HG03460 (cell line): Measurements from ENCODE around the gene PALM3.
"Not testable (repeated sequence)": the region's sequence is repeated elsewhere in the genome, so short reads cannot be mapped to it uniquely, and the experiment has no call there.

Experiments
- ATAC-seq: cut with Tn5 transposase; IDR thresholded peaks from one replicate; pipeline ENCODE4 v1.9.1; 2021; ENCODE audit not compliant: unreplicated experiment

Gene PALM3

DNA sequence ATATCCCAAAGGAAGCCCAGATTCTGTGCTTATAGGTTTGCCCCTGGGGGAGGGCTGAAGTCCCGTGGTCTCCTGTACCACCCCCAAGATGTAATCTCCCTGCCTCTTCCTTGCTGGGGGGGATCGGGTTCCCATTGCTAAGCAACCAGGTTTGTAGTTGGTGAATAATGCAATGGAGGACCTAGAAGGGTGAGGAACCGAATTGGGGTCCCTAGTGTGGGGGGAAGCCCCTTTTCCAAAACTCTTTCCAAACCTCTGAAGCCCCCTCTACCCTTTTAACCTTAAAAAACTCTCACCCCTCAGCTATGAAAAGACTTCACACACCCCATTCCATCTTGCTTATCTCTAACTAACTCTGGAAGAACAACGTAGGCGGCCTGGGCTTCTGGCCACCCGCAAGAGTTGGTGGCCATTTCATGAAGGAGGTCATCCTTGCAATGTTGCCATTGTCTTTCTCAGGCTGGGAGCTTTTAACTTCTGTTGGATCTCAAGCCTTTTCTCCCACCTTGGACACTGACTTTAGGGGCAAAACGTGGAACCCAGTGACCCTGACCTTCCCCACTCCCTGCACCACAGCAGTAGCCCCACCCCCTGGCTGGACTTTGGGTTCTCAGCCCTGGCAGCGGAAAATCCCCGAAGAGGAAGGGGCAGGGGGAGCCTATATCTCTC lies 661 bp downstream of the PALM3 start:
- ATAC-seq: no peak

GRCh38 chr19:14059652-14060155 lies 2.2 kb downstream of the PALM3 start:
- ATAC-seq: no peak

DNA sequence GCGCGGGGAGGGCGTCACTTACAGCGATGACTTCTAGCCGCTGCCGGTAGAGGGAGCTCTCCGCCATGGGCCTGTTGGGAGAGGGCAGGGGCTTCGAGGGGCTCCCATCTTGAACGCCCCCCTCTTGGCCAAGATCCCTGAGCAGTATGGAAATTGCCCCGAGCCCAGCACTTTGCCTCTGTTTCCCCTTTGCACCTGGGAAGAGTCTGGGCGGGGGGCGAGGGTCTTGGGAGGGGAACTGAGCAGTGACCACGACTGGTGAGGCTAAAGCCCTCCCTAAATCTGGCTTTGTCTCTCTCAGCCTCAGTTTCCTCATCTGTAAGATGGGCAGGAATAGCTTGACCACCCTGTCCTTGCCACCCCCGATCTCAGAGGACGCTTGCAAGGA lies 2.8 kb downstream of the PALM3 start:
- no peak for ATAC-seq

- no peak for ATAC-seq
These were observed 3.4 kb downstream of the PALM3 start for GRCh38 chr19:14058182-14059092.

DNA sequence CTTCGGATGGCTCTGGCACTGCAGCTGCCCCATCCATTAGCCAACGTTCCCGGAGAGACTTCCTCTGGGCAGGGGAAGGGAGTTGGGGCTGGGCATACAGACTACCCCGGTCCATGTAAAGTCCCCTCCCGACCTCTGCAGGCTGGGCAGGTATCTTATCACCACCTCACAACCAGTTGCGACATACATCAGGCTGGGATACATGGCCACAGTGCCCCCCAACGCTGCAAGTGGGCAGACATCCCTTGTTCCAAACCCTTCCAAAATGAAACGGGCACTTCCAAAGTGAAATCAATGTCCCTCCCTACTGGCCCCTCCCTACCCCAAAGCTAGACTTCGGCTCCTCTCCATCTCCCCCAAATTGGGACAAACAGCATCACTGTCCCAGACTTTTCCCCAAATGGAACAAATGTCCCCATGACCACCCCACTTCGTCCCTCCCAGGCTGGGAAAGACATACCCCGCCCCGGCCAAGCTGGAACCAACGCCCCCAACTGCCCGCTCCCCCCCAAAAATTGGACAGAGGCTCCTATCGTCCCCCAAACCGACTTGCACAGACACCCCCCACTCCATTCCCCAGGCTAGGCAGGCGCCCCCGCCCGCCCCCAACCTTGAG lies 5.0 kb downstream of the PALM3 start:
- ATAC-seq: no peak

DNA sequence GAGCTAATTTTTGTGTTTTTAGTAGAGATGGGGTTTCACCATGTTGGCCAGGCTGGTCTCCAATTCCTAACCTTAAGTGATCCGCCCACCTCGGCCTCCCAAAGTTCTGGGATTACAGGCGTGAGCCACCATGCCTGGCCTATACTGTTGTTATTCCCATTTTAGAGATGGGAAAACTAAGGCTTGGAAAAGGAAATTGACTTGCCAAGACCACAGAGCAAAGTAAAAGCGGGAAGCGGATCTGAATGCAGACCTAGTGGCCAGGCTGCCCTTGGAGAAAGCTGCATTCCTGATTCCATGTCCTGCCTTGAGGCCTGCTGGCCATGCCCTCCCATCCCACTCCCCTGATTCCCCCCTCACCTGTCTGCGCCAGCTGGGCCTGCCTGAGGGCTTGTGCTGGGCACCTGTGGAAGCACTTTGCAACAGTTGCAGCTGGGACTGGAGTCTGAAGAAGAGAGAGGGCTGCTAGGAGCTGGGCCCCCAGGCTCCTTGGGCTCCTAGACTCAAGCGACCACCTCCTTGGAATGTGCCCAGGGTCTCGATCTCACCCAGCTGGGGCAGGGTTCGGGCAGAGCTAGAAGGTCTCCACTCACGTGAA lies 5.7 kb downstream of the PALM3 start:
- no peak for ATAC-seq

DNA sequence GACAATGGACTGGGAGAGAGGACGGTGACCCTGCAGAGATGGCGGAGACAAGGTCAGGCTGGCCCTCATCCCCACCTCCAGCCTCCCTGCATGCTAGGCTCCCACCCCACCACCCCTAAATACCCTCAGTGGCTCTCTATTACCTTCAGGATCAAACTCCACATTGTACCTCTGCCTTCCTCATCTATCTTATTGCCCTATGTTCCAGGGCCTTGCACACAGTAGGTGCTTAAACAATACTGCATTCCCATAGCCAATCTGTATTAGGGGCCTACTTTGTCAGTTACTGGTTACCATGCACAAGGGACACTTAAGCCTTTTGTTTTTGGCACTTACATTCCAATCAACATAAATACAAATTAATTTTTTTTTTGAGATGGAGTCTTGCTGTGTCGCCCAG lies 6.5 kb downstream of the PALM3 start:
- no peak for ATAC-seq

GRCh38 chr19:14054721-14055120 lies 7.2 kb downstream of the PALM3 start:
- no peak for ATAC-seq

DNA sequence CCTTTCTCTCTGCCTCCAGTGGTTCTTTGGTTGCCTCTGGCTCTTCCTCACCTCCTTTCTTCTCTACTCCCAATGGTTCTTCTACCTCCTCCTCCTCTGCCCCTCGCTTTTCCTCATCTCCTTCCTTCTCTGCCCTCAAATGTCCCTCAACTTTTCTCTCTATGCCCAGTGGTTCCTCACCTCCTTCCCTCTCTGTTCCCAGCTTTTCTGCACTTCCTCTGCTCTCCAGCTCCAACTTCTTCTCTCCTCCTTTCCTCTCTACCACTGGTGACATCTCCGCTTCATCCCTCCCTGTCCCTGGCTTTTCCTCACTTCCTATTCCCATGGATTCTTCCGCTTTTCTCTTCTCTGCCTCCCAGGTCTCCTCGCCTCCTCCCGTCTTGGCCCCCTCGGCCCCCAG lies 7.8 kb downstream of the PALM3 start:
- ATAC-seq: no peak

DNA sequence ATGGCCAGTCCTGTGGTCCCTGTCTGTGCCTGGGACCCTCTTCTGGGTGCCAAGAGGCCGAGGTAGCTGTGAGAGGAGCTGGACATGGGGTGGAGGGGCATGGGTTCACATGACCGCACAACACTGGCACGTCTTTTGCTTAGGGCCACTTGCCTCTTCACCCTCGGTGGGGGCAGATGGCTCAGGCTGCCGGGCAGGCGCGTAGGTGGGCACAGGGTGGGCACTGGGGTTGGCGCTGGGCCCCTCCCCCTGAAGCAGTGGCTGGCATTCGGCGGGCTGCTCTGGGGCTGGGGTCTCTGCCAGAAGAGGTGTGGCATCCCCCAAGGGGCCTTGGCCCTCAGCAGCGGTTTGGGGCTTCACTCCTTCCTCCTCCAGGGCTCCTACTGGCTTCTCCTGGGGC lies 8.4 kb downstream of the PALM3 start:
- no peak for ATAC-seq

GRCh38 chr19:14053032-14053431 lies 8.8 kb downstream of the PALM3 start:
- no peak for ATAC-seq

- ATAC-seq: no peak
These were observed 9.4 kb downstream of the PALM3 start for GRCh38 chr19:14052470-14052869.

DNA sequence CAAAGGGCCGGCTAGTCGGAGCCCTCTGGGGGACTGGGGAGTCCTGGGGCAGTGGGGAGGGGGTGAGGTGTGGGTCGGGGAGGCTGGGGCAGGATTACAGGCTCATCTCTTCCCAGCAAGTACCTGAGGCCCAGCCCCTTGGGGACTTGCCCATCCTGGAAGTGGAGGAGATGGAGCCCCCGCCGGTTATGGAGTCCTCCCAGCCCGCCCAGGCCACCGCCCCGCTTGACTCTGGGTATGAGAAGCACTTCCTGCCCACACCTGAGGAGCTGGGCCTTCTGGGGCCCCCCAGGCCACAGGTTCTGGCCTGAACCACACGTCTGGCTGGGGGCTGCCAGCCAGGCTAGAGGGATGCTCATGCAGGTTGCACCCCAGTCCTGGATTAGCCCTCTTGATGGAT lies 9.9 kb downstream of the PALM3 start:
- no peak for ATAC-seq

GRCh38 chr19:14050961-14051360 lies 10.9 kb downstream of the PALM3 start:
- not testable (repeated sequence) for ATAC-seq

DNA sequence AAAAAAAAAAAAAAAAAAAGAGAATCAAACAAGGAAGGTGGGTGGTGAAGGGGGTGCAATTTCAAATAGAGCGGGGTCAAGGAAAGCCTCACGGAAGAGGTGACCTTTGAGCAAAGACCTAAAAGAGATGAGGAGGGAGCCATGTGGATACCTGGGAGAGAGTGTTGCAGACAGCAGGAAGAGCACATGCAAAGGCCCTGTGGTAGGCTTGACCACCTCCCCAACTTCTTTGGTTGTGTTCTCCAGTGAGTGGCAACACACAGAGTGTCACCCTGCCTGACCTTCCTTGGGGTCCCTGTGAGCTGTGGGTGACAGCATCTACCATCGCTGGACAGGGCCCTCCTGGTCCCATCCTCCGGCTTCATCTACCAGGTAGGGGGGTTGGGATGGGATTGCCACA lies 11.4 kb downstream of the PALM3 start:
- no peak for ATAC-seq

DNA sequence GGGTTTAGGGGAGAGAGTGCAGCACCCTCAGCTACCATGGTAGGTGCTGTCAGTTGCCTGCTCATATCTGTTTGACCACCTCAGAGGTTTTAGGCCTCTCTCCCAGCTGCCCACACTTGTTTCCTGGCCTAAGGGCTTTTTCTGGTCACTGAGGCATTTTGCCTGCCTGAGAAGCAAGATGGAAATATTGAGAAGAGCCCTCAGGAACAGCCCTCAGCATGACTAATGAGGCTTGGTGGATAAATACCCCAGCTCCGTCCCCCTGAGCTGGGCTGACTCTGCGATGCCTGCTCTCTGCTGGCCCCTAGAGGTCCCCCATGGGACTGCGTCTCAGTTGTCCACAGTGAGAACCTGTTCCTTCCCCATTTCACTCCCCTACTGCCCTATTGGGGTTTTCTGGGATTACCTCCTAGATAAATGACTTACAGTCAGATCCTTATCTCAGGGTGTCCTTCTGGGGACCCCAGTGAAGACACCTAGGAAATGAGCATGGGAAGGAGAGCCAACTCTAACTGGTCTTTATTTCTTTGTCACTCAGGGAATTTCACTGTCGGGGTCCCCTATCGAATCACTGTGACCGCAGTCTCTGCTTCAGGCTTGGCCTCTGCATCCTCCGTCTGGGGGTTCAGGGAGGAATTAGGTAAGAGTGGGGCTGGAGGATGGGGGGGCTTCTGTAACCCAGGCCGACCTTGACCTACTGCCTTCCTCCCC lies 13.3 kb downstream of the PALM3 start:
- ATAC-seq: no peak

GRCh38 chr19:14047866-14048265 lies 14.0 kb downstream of the PALM3 start:
- ATAC-seq: not testable (repeated sequence)

DNA sequence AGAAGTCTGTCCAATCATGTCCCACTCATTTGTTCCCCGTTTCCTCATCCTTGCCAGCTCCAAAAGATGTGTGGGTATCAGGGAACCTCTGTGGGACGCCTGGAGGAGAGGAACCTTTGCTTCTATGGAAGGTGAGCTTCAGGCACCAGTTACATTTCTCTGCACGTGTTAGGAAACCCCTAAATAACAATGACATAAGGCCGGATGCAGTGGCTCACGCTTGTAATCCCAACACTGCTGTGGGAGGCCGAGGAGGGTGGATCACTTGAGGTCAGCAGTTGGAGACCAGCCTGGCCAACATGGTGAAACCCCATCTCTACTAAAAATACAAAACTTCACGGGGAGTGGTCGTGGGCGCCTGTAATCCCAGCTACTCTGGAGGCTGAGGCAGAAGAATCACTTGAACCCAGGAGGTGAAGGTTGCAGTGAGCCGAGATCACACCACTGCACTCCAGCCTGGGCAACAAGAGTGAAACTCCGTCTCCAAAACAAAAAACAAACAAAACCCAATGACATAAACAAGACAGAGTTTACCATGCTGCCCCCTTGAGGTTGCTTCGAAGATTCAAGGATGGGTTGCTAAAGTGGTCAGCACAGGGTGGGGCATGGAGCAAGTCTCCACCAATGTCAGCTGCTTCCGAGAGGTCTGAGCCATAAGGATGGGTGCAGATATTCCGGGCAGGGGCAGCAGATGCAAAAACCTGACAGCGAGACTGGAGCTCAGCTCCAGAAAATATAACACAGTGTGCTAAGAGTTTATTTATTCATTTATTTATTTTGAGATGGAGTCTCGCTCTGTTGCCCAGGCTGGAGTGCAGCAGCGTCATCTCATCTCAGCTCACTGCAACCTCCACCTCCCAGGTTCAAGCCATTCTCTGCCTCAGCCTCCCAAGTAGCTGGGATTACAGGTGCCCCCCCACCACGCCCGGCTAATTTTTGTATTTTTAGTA lies 18.9 kb downstream of the PALM3 start:
- ATAC-seq: not testable (repeated sequence)

- ATAC-seq: no peak
These were observed 22.7 kb downstream of the PALM3 start for GRCh38 chr19:14039181-14039580.

DNA sequence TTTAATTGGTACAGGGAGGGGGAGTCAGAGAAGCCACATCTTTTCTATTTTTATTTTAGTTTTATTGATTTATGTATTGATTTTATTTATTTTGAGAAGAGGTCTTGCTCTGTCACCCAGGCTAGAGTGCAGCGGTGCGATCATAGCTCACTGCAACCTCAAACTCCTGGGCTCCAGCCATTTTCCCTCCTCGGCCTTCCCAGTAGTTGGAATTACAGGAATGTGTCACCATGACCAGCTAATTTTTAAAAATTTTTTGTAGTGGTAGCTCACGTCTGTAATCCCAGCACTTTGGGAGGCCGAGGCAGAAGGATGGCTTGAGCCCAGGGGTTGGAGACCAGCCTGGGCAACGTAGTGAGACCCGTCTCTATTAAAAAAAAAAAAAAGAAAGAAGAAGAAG lies 26.2 kb downstream of the PALM3 start:
- ATAC-seq: no peak
